Activated CD8-positive, alpha-beta memory T cell treated with anti-CD3 and anti-CD28 coated beads for 4 hours (primary cell): ENCODE measurements around the gene TTL.
"Not testable (repeated sequence)": the region's sequence is repeated elsewhere in the genome, so short reads cannot be mapped to it uniquely, and the experiment has no call there.

Source experiments
- DNase-seq, 2 donors: peaks; one replicate each; pipeline ENCODE4 v3.0.0-alpha.2; 2020; ENCODE audit warnings: low read depth in 2 of 2

The TTL gene

DNA sequence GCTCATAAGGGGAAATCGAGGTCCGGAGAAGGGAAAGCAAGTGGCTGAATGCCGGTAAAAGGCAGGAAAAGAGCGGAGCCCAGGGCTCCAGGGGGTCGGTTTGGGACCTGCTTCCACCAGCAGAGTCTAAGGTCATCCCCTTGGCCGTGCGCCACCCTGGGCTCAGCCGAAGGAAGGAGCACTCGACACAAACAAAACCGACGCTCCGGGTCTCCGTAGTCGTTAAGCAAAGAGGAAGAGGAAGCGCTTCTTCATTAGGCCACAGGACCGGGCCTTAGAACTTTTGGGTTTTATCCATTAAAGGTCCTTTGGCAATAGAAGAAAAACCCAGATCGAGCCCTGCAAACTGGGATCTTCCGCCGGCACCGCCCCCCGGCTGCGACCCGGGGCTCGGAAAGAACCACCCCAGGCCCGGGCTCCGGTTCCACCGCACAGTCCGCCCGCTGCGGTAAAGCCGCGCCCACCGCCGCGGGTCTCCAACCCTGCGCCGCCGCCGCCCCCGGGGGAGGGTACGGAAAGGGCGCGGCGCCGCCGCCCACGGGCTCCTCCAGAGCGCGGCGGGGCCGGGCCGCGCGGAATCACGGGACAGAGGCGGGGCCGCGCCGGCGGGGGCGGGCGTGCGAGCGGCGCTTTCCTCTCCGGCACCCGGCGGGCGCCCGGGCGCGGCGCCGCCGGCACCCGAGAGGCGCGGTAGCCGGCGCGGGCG, at the start of gene TTL:
TSS of gene TTL (plus strand) at position 629 of the 706 bp plus-strand sequence. CDS start 189 bp downstream, outside the sequence.
- peak; percentile 57 to 58 for DNase-seq

DNA sequence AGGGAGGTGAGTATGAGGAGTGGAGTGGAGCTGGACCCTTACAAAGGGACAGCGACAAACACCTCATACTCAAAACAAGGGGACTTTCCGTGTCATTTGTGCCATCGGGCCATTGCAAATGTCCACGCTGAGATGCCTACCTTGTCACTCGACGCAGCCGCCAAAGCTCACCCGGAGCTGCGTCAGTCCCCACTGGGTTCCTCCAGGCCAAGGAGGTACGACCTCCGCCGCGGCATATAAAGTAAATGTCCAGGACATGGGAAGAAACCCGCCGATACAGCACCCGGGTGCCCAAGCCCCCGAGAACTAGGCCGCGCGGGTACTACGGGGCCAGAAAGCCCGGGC, 49.6 kb upstream of the TTL start:
- not testable (repeated sequence) for DNase-seq

GRCh38 chr2:112432735-112433479, 49.0 kb upstream of the TTL start:
- DNase-seq, result not testable (repeated sequence)

DNA sequence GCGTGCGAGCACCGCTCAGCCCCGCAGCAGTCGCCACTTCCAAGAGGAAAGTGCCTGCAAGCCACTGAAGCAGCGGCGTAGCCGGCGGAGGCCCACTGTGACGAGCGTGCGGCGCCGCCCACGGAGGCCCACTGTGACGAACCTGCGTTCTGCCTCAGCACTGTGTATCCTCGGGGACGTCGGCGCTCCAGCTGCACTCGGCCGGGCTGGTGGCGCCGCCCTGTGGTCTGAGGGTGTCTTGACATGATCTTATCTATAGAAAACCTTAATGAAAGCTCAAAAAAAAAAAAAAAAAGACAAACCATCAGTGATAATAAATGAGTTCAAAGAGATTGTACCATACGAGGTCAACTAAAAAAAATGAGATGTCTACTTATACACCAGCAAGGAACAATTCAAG, 48.5 kb upstream of the TTL start, which contains the start of gene RGPD8:
TSS of gene RGPD8 (minus strand) at position 166 of the 400 bp plus-strand sequence. CDS start 192 bp downstream, outside the sequence.
- DNase-seq, result peak; percentile 74 to 83

GRCh38 chr2:112433932-112434730, 47.8 kb upstream of the TTL start:
- no peak for DNase-seq

GRCh38 chr2:112434890-112435715, 46.9 kb upstream of the TTL start:
- DNase-seq, result not testable (repeated sequence)

GRCh38 chr2:112435716-112436431, 46.1 kb upstream of the TTL start:
- DNase-seq, result not testable (repeated sequence)

GRCh38 chr2:112436993-112437392, 45.0 kb upstream of the TTL start:
- DNase-seq, result not testable (repeated sequence)

GRCh38 chr2:112437405-112437831, 44.5 kb upstream of the TTL start:
- not testable (repeated sequence) for DNase-seq

DNA sequence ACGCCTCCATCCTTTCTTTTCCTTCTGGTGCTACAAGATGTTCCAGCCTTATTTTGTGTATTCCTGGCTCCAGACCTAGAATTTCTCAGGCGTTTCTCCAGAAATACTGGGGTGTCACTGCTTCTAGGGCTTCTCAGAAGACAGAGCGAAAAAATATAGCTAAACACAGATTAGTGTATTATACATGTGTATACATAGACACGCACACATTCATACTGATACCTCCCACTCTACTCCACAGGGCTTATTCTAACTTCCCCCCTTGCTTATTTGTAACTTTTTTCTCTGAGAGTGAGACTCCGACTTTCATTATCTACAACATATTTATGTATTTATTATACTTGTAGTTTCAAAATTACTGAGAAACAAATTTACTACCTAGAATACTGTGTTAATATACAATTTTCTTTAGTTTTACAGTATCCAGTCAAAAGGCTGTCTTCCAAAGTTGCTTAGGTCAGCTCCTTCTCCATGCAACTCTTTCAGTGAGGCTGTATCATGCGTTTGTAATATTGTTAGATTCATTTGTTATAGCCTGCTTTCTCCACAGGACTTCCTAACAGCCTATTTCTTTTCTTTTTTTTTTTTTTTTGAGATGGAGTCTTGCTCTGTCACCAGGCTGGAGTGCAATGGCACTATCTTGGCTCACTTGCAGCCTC, 43.2 kb upstream of the TTL start:
- not testable (repeated sequence) for DNase-seq

DNA sequence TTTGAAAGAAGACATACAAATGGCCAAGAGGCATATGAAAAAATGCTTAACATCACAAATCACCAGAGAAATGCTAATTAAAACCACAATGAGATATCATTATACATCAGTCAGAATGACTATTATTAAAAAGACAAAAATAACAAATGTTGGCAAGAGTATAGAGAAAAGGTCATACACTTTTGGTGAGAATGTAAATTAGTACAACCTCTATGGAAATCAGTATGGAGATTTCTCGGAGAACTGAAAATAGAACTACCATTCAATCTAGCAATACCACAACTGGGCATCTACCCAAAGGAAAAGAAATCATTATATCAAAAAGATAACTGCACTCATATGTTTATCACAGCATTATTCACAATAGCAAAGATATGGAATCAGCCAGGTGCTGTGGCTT, 37.7 kb upstream of the TTL start:
- DNase-seq, result not testable (repeated sequence)

GRCh38 chr2:112449854-112450253, 32.1 kb upstream of the TTL start:
- no peak for DNase-seq

GRCh38 chr2:112451317-112451716, 30.6 kb upstream of the TTL start:
- DNase-seq, result no peak

DNA sequence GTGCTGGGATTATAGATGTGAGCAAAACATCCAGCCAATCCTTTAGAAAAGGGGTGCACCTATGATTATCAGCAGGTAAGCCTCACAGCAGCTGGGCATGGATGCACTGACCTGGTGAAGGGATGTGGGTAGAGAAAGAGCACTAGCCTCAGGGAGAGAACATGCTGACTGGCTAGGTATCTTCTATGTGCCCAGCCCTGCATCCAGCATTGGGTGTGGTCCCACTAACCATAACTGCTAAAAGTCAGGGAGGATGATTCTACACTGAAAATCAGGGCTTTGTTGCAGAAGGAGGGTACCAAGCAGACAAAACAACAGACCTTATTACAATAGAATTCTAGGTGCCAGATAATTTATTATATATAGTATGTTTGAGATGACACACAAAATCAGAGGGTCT, 27.4 kb upstream of the TTL start:
- no peak for DNase-seq

DNA sequence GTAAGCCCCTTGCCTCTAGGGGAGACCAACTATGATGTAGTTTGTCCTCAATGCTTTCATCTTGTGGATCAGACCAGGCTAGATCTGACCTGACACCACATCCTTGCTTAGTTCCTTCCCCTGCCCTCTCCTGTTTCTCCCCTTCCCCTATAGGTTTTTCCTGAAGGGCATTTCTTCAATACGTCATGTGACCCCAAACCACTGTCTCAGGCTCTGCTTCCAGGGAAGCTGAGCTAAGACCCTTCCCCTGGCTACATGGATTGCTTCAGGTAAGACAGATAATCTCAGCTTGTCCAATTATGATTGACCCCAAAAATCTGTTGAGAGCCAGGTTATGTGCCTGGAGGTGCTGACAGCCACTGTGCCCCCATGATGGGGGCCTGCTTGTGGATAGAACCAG, 22.6 kb upstream of the TTL start:
- no peak for DNase-seq

- DNase-seq, result no peak
Observed at GRCh38 chr2:112462178-112462577, 19.8 kb upstream of the TTL start.

DNA sequence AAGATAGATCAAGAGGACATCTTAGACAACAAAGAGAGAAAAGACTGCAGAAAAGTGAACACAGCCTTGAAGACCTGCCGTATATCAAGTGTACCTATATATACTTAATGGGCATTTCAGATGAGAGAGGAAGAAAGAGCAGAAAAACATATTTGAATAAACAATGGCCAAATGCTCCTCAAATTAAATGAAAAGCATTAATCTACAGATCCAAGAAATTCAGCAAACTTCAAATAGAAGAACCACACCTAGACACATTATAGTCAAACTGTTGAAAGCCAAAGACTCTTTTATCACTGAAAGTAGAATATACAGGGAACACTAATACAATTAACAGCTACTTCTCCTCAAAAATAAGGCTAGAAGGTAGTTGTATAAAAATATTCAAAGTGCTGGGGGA, 18.7 kb upstream of the TTL start:
- DNase-seq, result no peak

DNA sequence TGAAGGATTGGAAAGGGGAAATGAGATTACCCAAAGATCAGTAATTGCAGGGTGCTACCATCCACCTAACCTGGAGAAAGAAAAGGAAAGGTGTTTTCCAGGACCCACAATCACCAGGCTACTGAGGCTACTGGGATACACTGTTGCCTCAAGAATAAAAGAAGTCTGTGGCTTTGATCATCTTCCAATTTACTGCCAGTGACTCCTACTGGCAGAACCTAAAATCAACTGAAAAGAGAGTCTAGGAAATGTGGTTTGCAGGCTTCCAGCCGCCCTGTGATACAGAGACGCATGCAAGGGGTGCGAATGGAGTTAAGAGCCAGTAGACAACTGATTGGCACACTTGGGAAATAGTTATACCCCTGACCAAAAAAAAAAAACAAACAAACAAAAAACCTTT, 16.6 kb upstream of the TTL start:
- no peak for DNase-seq

DNA sequence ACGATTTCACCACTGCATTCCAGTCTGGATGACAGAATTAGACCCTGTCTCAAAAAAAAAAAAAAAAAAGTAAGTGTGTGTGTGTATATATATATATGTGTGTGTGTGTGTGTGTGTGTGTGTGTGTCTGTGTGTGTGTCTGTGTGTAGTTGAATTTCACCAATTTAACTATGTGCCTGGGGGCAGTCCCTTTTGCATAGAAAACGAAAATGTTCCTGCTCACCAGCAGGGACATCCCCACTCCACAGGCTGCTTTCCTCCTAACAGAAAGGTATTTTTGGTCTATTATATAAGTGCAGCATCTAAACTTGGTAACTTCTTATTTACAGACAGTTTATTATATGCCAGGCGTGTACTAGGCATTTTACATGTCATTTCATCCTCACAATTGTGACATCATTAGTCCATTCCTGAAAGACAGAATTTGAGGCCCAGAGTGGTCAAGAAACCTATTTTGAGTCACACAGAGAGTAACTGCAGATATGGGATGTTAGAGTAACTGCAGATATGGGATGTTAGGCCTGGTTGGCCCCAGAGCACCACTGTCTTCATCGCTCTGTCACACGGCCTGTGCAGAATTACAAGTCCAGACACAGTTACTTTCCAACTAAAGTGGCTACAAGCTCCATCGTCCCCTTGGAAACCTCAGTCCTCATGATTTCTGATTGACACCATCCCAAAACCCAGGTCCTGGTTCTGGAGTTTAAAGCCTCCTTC, 9.3 kb upstream of the TTL start:
- no peak for DNase-seq
